ENCODE data around the gene LARGE1. TPM values are rescaled to one million over a fixed set of nuclear protein-coding genes. Genes with fewer than 3 reads are reported as not detected.
A peak's percentile ranks its signal among the peaks of the same experiment; 100 is the strongest.

Gene LARGE1
- total RNA-seq, 1 donor: 15.0 TPM

GRCh38 chr22:33456511-33456910, 463.8 kb downstream of the LARGE1 start:
- no peak overlapping the region for H3K4me3 ChIP-seq (ENCODE audit: low read depth, low read length)
- no peak for DNase-seq (ENCODE audit: low read depth)
- no peak for TF ChIP-seq CTCF (IDR thresholded peaks at IDR 0.05; ENCODE audit: insufficient read depth, low read length)

- TF ChIP-seq CTCF (IDR thresholded peaks at IDR 0.05; ENCODE audit: insufficient read depth, low read length): no peak
- no peak for DNase-seq (ENCODE audit: low read depth)
- H3K4me3 ChIP-seq (ENCODE audit: low read depth, low read length): no peak overlapping the region
These were observed 465.2 kb downstream of the LARGE1 start for GRCh38 chr22:33455036-33455435.

GRCh38 chr22:33451866-33452469, 468.3 kb downstream of the LARGE1 start:
- no peak overlapping the region for H3K4me3 ChIP-seq (ENCODE audit: low read depth, low read length)
- no peak for DNase-seq (ENCODE audit: low read depth)
- TF ChIP-seq CTCF (IDR thresholded peaks at IDR 0.05; ENCODE audit: insufficient read depth, low read length): no peak

GRCh38 chr22:33450756-33451155, 469.5 kb downstream of the LARGE1 start:
- no peak for TF ChIP-seq CTCF (IDR thresholded peaks at IDR 0.05; ENCODE audit: insufficient read depth, low read length)
- DNase-seq (ENCODE audit: low read depth): no peak

GRCh38 chr22:33447733-33448132, 472.5 kb downstream of the LARGE1 start:
- TF ChIP-seq CTCF (IDR thresholded peaks at IDR 0.05; ENCODE audit: insufficient read depth, low read length): no peak
- H3K4me3 ChIP-seq (ENCODE audit: low read depth, low read length): no peak overlapping the region
- DNase-seq (ENCODE audit: low read depth): no peak

More at GRCh38 chr22:33450756-33451155, 469.5 kb downstream of the LARGE1 start:
- H3K4me3 ChIP-seq (ENCODE audit: low read depth, low read length): no peak overlapping the region

GRCh38 chr22:33443683-33444082, 476.6 kb downstream of the LARGE1 start:
- DNase-seq (ENCODE audit: low read depth): no peak
- no peak for TF ChIP-seq CTCF (IDR thresholded peaks at IDR 0.05; ENCODE audit: insufficient read depth, low read length)
- H3K4me3 ChIP-seq (ENCODE audit: low read depth, low read length): no peak overlapping the region

- DNase-seq (ENCODE audit: low read depth): peak; percentile 74
- no peak overlapping the region for H3K4me3 ChIP-seq (ENCODE audit: low read depth, low read length)
- no peak for TF ChIP-seq CTCF (IDR thresholded peaks at IDR 0.05; ENCODE audit: insufficient read depth, low read length)
These were observed 479.5 kb downstream of the LARGE1 start for GRCh38 chr22:33440756-33441155.
